Ascending aorta (tissue), 2 donors: ENCODE results near the gene TMEM169. TPM values are rescaled to one million over a fixed set of nuclear protein-coding genes. Genes with fewer than 3 reads are reported as not detected.

Experiments used
- DNase-seq, 2 donors: peaks; one replicate each; pipeline ENCODE4 v3.0.0-alpha.2; 2019; ENCODE audit warnings: low spot score in 2 of 2
- H3K27ac ChIP-seq, 2 donors: fragments of 200-600 bp; sonication (generic); one replicate each; pipeline ENCODE4 v1.5.1; 2016 to 2017; ENCODE audit warnings: mild to moderate bottlenecking in 1 of 2
- H3K27me3 ChIP-seq: fragments of 200-600 bp; sonication (generic); one replicate; pipeline ENCODE4 v1.5.1; 2017
- H3K36me3 ChIP-seq, 2 donors: fragments of 200-600 bp; sonication (generic); one replicate each; pipeline ENCODE4 v1.5.1; 2016
- H3K4me1 ChIP-seq, 2 donors: fragments of 200-600 bp; sonication (generic); one replicate each; pipeline ENCODE4 v1.5.1; 2016 to 2017; ENCODE audit warnings: mild to moderate bottlenecking in 1 of 2
- H3K4me3 ChIP-seq, 2 donors: fragments of 200-600 bp; sonication (generic); one replicate each; pipeline ENCODE4 v1.5.1; 2016 to 2017; ENCODE audit warnings: mild to moderate bottlenecking in 1 of 2
- H3K9me3 ChIP-seq, 2 donors: fragments of 200-600 bp; sonication (generic); one replicate each; pipeline ENCODE4 v1.5.1; 2016
- intact Hi-C: fragments of 100-400 bp; cut with DNase I; formaldehyde crosslinking; loops from one replicate; pipeline ENCODE4 v1.15.1; 2023
- total RNA-seq: library from RNA; depleted of rRNA; stranded (reverse); fragments of >200 nt; gene quantifications from one replicate; pipeline ENCODE4 v1.1.0, GENCODE V29; 2016
- TF ChIP-seq, protein P1 (sequence below), 3 experiments: fragments of 200-600 bp in 2 of 3; fragments of 450-650 bp in 1 of 3; sonication (generic) in 2 of 3; IDR thresholded peaks; one replicate each; pipeline ENCODE4 v1.5.1; 2016 to 2019; ENCODE audit warnings: antibody characterized with exemption in 3 of 3, mild to moderate bottlenecking in 1 of 3, moderate library complexity in 1 of 3

TMEM169 gene
- total RNA-seq, 1 donor from 2014 or later: 7.3 TPM

GRCh38 chr2:216107320-216107719 lies 25.6 kb downstream of the TMEM169 start:
- TF ChIP-seq, protein P1, sequence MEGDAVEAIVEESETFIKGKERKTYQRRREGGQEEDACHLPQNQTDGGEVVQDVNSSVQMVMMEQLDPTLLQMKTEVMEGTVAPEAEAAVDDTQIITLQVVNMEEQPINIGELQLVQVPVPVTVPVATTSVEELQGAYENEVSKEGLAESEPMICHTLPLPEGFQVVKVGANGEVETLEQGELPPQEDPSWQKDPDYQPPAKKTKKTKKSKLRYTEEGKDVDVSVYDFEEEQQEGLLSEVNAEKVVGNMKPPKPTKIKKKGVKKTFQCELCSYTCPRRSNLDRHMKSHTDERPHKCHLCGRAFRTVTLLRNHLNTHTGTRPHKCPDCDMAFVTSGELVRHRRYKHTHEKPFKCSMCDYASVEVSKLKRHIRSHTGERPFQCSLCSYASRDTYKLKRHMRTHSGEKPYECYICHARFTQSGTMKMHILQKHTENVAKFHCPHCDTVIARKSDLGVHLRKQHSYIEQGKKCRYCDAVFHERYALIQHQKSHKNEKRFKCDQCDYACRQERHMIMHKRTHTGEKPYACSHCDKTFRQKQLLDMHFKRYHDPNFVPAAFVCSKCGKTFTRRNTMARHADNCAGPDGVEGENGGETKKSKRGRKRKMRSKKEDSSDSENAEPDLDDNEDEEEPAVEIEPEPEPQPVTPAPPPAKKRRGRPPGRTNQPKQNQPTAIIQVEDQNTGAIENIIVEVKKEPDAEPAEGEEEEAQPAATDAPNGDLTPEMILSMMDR (IDR thresholded peaks at IDR 0.05): no peak
- Histone ChIP-seq H3K4me3 (no peak overlapping the region), H3K9me3 (no peaks in the 10 kb centered on the region), H3K36me3 (peaks cover 5 to 14% of the 10 kb centered on the region in 2 donors), H3K27me3 (no peaks in the 10 kb centered on the region), H3K4me1 (peaks cover 3 to 12% of the 10 kb centered on the region in 2 donors), H3K27ac (no peak overlapping the region)
- no peak for DNase-seq
- intact Hi-C loops: no loop called here

DNA sequence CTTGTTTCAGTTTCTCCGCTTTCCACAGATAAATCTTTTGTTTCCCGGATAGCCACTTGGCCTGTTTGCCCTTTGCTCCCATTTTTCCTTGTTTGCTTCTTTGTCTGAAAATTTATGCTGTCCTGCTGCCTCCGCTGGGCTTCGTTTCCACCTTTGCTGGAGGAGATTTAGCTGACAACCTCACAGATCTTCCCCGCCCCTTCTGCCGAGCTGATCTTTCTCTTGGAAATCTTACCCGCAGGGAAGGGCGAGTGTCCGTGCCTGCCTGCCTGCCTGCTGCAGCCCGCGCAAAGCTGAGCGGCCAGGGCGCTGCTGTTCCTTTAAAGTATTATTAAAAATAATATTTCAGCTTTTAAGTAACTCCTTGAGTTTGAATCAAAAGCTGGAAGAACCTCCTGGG lies 26.0 kb downstream of the TMEM169 start:
- Histone ChIP-seq H3K27ac (no peak overlapping the region), H3K4me1 (peaks cover 3 to 12% of the 10 kb centered on the region in 2 donors), H3K27me3 (no peaks in the 10 kb centered on the region), H3K9me3 (no peaks in the 10 kb centered on the region), H3K4me3 (no peak overlapping the region), H3K36me3 (peaks cover 5 to 17% of the 10 kb centered on the region in 2 donors)
- TF ChIP-seq, protein P1 (IDR thresholded peaks at IDR 0.05): no peak
- intact Hi-C loops: loop anchor here (2.0 kb wide), 1 partner anchor 27 kb away; the partner anchor contains the start of genes PECR and TMEM169
- no peak for DNase-seq

DNA sequence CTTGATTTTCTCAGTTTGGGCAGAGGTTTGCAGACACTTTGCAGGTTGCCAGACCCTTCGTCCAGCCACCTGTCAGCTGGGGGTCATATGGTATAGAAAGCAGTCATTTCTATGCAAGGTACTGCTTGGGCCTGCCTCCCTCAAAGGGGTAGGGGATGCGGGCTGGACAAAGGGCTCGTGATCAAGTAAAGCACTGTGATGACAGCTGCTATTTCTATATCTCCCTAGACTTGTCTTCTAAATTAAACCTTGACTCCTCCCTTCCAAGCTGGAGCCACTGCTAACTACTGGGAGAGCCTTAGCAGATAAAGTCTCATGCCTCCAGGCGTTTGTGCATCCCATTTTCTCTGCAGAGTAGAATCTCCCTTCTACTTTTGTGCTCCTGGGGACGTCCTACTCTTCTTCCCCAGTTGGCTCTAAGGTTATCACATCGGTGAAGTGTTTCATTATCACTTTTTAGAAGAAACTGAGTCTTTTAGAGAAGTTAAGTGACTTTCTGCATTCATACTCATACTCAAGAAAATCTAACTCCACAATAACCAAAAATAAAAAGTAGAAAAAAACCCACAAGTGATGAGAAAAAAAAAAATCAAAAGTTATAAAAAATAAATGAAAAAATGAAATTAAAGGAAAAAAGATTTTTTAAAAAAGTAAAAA lies 26.7 kb downstream of the TMEM169 start:
- Histone ChIP-seq H3K4me1 (peaks cover 3 to 12% of the 10 kb centered on the region in 2 donors), H3K27ac (peak overlapping the region; percentile 90 to 92), H3K9me3 (no peaks in the 10 kb centered on the region), H3K36me3 (peaks cover 10 to 23% of the 10 kb centered on the region in 2 donors), H3K27me3 (no peaks in the 10 kb centered on the region), H3K4me3 (peak overlapping the region; percentile 54 to 88)
- DNase-seq: no peak
- intact Hi-C loops: loop anchor here (2.0 kb wide), 1 partner anchor 28 kb away; the partner anchor contains the start of genes PECR and TMEM169
- TF ChIP-seq, protein P1 (IDR thresholded peaks at IDR 0.05): no peak

DNA sequence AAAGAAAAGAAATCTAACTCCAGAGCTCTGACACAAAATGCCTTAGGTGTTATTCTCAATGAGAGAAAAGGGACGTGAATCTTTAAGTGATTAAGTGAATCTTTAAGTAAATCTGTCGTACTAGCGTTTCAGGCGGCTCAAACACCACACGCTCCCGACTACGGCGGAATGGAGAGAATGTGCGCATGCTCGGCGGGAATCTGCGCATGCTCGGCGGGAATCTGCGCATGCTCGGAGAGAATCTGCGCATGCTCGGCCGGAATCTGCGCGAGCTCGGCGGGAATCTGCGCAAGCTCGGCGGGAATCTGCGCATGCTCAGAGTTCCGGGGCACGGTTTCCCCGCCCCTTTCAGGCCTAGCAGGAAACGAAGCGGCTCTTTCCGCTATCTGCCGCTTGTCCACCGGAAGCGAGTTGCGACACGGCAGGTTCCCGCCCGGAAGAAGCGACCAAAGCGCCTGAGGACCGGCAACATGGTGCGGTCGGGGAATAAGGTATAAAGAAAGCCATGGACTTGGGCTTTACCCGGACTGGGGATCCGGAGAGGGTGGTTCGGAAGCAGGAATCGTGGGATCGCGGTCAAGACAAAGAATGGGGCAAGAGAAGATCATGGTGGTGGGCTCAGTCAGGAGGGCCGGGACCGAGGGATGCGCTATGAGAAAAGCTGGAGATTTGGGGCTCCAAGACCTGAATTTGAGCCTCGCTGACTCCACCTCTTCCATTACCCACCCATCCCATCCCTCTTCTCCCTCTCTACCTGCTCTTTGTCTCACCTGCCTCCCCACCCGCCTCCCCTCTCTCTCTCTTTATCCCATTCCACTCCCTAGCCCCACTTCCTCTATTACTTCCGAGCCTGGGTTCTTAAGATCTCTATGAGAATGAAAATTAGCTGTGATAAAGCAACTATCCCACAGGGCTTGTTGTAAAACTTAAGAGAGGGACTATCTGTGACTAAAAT lies 27.5 kb downstream of the TMEM169 start, which contains the start of gene XRCC5:
Gene XRCC5 (plus strand): TSS at position 382 of the 955 bp plus-strand sequence. CDS start 89 bp downstream, at position 471.
- H3K4me1 ChIP-seq: peaks cover 3 to 13% of the 10 kb centered on the region in 2 donors
- peak within 1 kb of the TSS; percentile 54 to 88 for H3K4me3 ChIP-seq
- peak; percentile 68 to 97 for DNase-seq
- peak within 1 kb of the TSS; percentile 90 to 92 for H3K27ac ChIP-seq
- peaks cover 11 to 23% of the 10 kb centered on the region in 2 donors for H3K36me3 ChIP-seq
- intact Hi-C loops: loop anchor here (2.0 kb wide), 1 partner anchor 28 kb away; the partner anchor contains the start of genes PECR and TMEM169
- no peaks in the 10 kb centered on the region for H3K27me3 ChIP-seq
- TF ChIP-seq, protein P1 (IDR thresholded peaks at IDR 0.05): no peak
- H3K9me3 ChIP-seq: no peaks in the 10 kb centered on the region

DNA sequence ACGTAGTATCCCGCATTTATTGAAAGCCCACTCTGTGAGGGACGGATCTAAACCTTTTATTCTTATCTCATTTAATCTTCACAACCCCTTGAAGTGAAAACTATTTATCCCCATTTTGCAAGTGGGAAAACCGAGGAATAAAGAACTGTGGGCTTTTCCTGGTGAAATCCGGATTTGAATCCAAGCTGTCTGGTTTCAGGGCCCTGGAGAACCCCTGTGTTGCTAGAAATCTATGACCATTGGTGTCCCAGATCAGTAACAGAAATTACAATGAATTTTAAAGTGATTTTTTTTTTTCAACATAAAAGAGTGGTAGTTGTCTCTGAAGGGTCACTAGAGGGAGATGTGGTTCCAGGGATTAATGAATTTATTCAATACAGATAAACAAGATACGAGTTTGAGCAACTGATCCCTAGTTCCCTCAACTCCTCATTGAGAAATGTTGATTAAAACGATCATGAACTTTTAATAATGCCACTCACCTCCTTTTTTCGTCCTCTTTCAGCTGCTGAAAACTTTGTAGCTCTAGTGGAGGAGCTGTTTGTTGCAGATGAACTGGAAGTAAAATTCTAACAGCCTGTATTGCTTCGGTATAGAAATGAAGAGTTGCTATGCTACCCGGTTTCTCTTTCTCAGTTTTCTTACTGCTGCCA lies 28.4 kb downstream of the TMEM169 start:
- H3K27me3 ChIP-seq: no peaks in the 10 kb centered on the region
- intact Hi-C loops: loop anchor here (2.0 to 10.0 kb wide), 2 partner anchors 29 to 795 kb away; partner anchors contain the start of genes ATIC, PECR and TMEM169
- no peak for DNase-seq
- peak overlapping the region; percentile 54 to 88 for H3K4me3 ChIP-seq
- H3K4me1 ChIP-seq: peaks cover 3 to 15% of the 10 kb centered on the region in 2 donors
- TF ChIP-seq, protein P1 (IDR thresholded peaks at IDR 0.05): peak in 2 of 3 experiments; percentile 19 to 42
- H3K36me3 ChIP-seq: peaks cover 11 to 23% of the 10 kb centered on the region in 2 donors
- peak overlapping the region; percentile 90 to 92 for H3K27ac ChIP-seq
- no peaks in the 10 kb centered on the region for H3K9me3 ChIP-seq
